ENCODE data around the gene ADAMTS17. TPM values are rescaled to one million over a fixed set of nuclear protein-coding genes. Genes with fewer than 3 reads are reported as not detected.
"Not testable (repeated sequence)": the region's sequence is repeated elsewhere in the genome, so short reads cannot be mapped to it uniquely, and the experiment has no call there.

ADAMTS17 gene
- total RNA-seq, 1 donor from 2014 or later, result 4.8 TPM

GRCh38 chr15:100093211-100094126 is 248.3 kb downstream of the ADAMTS17 start:
- Mint-ChIP-seq H3K4me3 (ENCODE audit: unreplicated experiment) (no peak overlapping the region), H3K36me3 (ENCODE audit: low read depth, unreplicated experiment) (no peaks in the 10 kb centered on the region), H3K27me3 (ENCODE audit: unreplicated experiment) (peaks cover 1% of the 10 kb centered on the region), H3K27ac (ENCODE audit: unreplicated experiment) (no peak overlapping the region), H3K4me1 (ENCODE audit: unreplicated experiment) (no peaks in the 10 kb centered on the region), H3K9me3 (ENCODE audit: unreplicated experiment) (no peaks in the 10 kb centered on the region)
- DNase-seq (ENCODE audit: low spot score), result no peak
- no peak for TF ChIP-seq CTCF (IDR thresholded peaks at IDR 0.05; ENCODE audit: unreplicated experiment)

- Mint-ChIP-seq H3K36me3 (ENCODE audit: low read depth, unreplicated experiment) (no peaks in the 10 kb centered on the region), H3K9me3 (ENCODE audit: unreplicated experiment) (no peaks in the 10 kb centered on the region), H3K27ac (ENCODE audit: unreplicated experiment) (no peak overlapping the region), H3K4me3 (ENCODE audit: unreplicated experiment) (no peak overlapping the region), H3K27me3 (ENCODE audit: unreplicated experiment) (peaks cover 1% of the 10 kb centered on the region), H3K4me1 (ENCODE audit: unreplicated experiment) (no peaks in the 10 kb centered on the region)
- TF ChIP-seq CTCF (IDR thresholded peaks at IDR 0.05; ENCODE audit: unreplicated experiment), result no peak
- no peak for DNase-seq (ENCODE audit: low spot score)
Observed at GRCh38 chr15:100092034-100092433, 249.7 kb downstream of the ADAMTS17 start.

DNA sequence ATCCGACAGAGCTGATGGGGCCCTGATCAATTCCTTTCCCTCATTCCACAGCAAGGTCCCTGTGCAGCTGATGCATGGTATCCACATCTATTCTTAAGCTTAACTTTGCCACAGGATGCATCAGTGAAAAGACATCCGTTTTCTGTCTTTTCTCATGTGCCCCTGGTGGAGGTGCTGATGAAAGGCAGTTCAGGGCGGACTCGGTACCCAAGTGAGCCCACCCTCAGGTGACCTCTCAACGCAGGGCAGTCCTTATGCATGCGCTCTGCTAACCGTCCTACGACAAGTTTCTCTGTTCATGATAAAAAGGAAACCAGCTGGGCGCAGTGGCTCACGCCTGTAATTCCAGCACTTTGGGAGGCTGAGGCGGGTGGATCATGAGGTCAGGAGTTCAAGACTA is 251.4 kb downstream of the ADAMTS17 start:
- Mint-ChIP-seq H3K27me3 (ENCODE audit: unreplicated experiment) (peaks cover 2% of the 10 kb centered on the region), H3K4me3 (ENCODE audit: unreplicated experiment) (no peak overlapping the region), H3K4me1 (ENCODE audit: unreplicated experiment) (no peaks in the 10 kb centered on the region), H3K36me3 (ENCODE audit: low read depth, unreplicated experiment) (no peaks in the 10 kb centered on the region), H3K9me3 (ENCODE audit: unreplicated experiment) (no peaks in the 10 kb centered on the region), H3K27ac (ENCODE audit: unreplicated experiment) (no peak overlapping the region)
- no peak for TF ChIP-seq CTCF (IDR thresholded peaks at IDR 0.05; ENCODE audit: unreplicated experiment)
- no peak for DNase-seq (ENCODE audit: low spot score)

DNA sequence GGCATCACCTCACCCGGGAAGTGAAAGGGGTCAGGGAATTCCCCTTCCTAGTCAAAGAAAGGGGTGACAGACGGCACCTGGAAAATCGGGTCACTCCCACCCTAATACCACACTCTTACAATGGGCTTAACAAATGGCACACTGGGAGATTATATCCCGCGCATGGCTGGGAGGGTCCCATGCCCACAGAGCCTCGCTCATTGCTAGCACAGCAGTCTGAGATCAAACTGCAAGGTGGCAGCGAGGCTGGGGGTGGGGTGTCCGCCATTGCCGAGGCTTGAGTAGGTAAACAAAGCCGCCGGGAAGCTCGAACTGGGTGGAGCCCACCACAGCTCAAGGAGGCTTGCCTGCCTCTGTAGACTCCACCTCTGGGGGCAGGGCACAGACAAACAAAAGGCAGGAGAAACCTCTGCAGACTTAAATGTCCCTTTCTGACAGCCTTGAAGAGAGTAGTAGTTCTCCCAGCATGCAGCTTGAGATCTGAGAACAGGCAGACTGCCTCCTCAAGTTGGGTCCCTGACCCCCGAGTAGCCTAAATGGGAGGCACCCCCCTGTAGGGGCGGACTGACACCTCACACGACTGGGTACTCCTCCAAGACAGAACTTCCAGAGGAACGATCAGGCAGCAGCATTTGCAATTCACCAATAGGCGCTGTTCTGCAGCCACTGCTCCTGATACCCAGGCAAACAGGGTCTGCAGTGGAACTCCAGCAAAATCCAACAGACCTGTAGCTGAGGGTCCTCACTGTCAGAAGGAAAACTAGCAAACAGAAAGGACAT is 257.5 kb downstream of the ADAMTS17 start:
- not testable (repeated sequence) for H3K27ac Mint-ChIP-seq (ENCODE audit: unreplicated experiment); H3K4me3 Mint-ChIP-seq (ENCODE audit: unreplicated experiment); H3K4me1 Mint-ChIP-seq (ENCODE audit: unreplicated experiment); DNase-seq (ENCODE audit: low spot score); H3K9me3 Mint-ChIP-seq (ENCODE audit: unreplicated experiment); H3K27me3 Mint-ChIP-seq (ENCODE audit: unreplicated experiment); H3K36me3 Mint-ChIP-seq (ENCODE audit: low read depth, unreplicated experiment)

- no peak for DNase-seq (ENCODE audit: low spot score)
- no peak for TF ChIP-seq CTCF (IDR thresholded peaks at IDR 0.05; ENCODE audit: unreplicated experiment)
- no peak overlapping the region for H3K4me3 Mint-ChIP-seq (ENCODE audit: unreplicated experiment)
- peaks cover 4% of the 10 kb centered on the region for H3K27me3 Mint-ChIP-seq (ENCODE audit: unreplicated experiment)
- H3K9me3 Mint-ChIP-seq (ENCODE audit: unreplicated experiment), result peaks cover 3% of the 10 kb centered on the region
- no peaks in the 10 kb centered on the region for H3K36me3 Mint-ChIP-seq (ENCODE audit: low read depth, unreplicated experiment)
- H3K27ac Mint-ChIP-seq (ENCODE audit: unreplicated experiment), result no peak overlapping the region
- H3K4me1 Mint-ChIP-seq (ENCODE audit: unreplicated experiment), result no peaks in the 10 kb centered on the region
Observed at GRCh38 chr15:100083572-100083971, 258.2 kb downstream of the ADAMTS17 start.
